Measurements from ENCODE around the gene HNRNPA1L2. TPM values are rescaled to one million over a fixed set of nuclear protein-coding genes. Genes with fewer than 3 reads are reported as not detected.

HNRNPA1L2 gene
- total and polyA plus RNA-seq, 2 of the 8 experiments (the other 6 are each of a cell fraction or from before 2014, with no cell fraction given) = 3.7 to 8.9 TPM

- TF ChIP-seq TEAD4 (IDR thresholded peaks at IDR 0.05; ENCODE audit: low read depth, low read length) = no peak
- TF ChIP-seq POU5F1 (IDR thresholded peaks at IDR 0.05; ENCODE audit: low read depth, low read length) = no peak
- TF ChIP-seq ZNF274 (IDR thresholded peaks at IDR 0.05; ENCODE audit: borderline replicate concordance, extremely low read depth, low read length) = no peak
- TF ChIP-seq GABPA (IDR thresholded peaks at IDR 0.05; ENCODE audit: borderline replicate concordance, insufficient read depth, low read length) = no peak
- TF ChIP-seq BRCA1 (IDR thresholded peaks at IDR 0.05; ENCODE audit: low read depth, low read length) = no peak
- TF ChIP-seq MAFK (IDR thresholded peaks at IDR 0.05; ENCODE audit: low read depth, low read length) = no peak
- peak; percentile 57; the same call in 1 of the 2 replicates for TF ChIP-seq RBBP5 (IDR thresholded peaks at IDR 0.05; ENCODE audit: borderline replicate concordance, low read depth, low read length)
- no peak for TF ChIP-seq RFX5 (IDR thresholded peaks at IDR 0.05; ENCODE audit: borderline replicate concordance, low read depth, low read length)
- TF ChIP-seq PHF8 (conservative IDR thresholded peaks at IDR 0.05; ENCODE audit: low read depth, low read length) = peak; percentile 46; the same call in 1 of the 2 replicates
- TF ChIP-seq EZH2 (IDR thresholded peaks at IDR 0.05; ENCODE audit: low read depth, low read length, severe bottlenecking) = no peak
- no peak for TF ChIP-seq GTF2F1 (IDR thresholded peaks at IDR 0.05; ENCODE audit: borderline replicate concordance, low read depth, low read length)
Observed at GRCh38 chr13:52599848-52600603, 42.2 kb upstream of the HNRNPA1L2 start (continued).

Data from H1 (cell line).